Measurements from ENCODE around the gene TEX35.

Gene TEX35

GRCh38 chr1:178470411-178470960 is 42.4 kb upstream of the TEX35 start:
- no peaks in the 10 kb centered on the region for H3K27me3 ChIP-seq (ENCODE audit: insufficient read depth, low read depth, severe bottlenecking)
- no peak for TF ChIP-seq CTCF (IDR thresholded peaks at IDR 0.05; ENCODE audit: low read depth, low read length)
- H3K27ac ChIP-seq: no peak overlapping the region
- no peak overlapping the region for H3K4me3 ChIP-seq (ENCODE audit: low read depth, low read length)
- no peaks in the 10 kb centered on the region for H3K9me3 ChIP-seq (ENCODE audit: severe bottlenecking)
- DNase-seq: no peak
- H3K36me3 ChIP-seq: peaks cover 32% of the 10 kb centered on the region

DNA sequence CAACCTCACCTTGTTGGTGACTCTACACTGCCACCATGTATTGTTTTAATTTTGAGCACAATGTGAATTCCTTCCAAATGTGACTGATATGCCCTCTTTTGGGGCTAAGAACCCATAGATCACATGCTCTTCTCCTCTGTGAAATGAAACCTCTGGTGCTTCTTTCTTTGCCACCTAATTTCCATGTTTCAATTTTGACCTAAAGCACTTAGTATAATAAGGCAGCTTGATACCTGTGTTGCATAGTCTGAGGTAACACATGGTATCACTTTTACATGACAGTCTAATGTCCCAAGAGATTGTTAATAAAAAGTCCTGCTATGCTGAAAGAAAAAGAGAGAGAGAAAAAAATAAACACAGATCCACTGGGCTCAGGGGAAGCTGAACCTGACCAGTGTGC is 40.4 kb upstream of the TEX35 start:
- no peak for TF ChIP-seq CTCF (IDR thresholded peaks at IDR 0.05; ENCODE audit: low read depth, low read length)
- DNase-seq: no peak

DNA sequence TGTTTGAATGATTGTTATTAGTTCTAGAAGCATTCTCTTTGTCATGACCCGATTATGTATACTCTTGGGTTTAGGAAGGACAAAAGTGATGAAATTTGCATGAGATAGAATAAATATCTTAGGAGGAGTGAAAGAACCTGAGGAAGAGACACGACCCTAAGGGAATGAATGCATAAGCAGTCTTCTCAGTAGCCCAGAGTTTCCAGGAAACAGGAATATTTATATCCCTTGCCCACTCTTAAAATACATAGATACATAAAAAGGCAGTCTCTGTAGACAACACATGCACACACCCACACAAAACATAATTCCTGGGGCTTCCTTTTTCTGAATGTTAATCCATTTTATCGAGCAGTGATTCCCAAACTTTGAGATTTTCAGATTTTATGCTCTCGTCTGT is 35.5 kb upstream of the TEX35 start:
- no peaks in the 10 kb centered on the region for H3K27me3 ChIP-seq (ENCODE audit: insufficient read depth, low read depth, severe bottlenecking)
- TF ChIP-seq CTCF (IDR thresholded peaks at IDR 0.05; ENCODE audit: low read depth, low read length): no peak
- peaks cover 11% of the 10 kb centered on the region for H3K36me3 ChIP-seq
- no peaks in the 10 kb centered on the region for H3K9me3 ChIP-seq (ENCODE audit: severe bottlenecking)
- no peak for DNase-seq
- H3K27ac ChIP-seq: no peak overlapping the region
- no peak overlapping the region for H3K4me3 ChIP-seq (ENCODE audit: low read depth, low read length)

More for the DNA sequence above, 40.4 kb upstream of the TEX35 start:
- no peak overlapping the region for H3K27ac ChIP-seq
- H3K4me3 ChIP-seq (ENCODE audit: low read depth, low read length): no peak overlapping the region
- H3K36me3 ChIP-seq: peaks cover 16% of the 10 kb centered on the region
- H3K27me3 ChIP-seq (ENCODE audit: insufficient read depth, low read depth, severe bottlenecking): no peaks in the 10 kb centered on the region
- H3K9me3 ChIP-seq (ENCODE audit: severe bottlenecking): no peaks in the 10 kb centered on the region

DNA sequence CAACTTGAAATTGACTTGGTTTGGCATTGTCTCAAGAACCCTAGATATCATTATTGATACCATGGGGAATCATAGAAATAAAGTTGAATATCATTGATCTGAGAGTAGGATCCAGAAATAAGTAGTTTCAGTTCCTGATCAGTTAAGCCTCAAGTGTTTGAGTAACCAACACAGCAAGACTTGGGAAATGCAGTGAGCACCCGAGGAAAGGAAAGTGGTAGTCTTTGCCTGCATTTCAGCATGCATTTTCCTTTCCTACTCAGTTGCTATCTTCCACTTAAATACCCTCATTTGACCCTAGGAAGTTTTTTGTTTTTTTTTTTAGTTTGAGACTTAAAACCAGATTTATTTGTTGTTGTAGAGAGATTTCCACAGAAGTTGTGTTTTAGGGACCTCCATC is 35.1 kb upstream of the TEX35 start:
- TF ChIP-seq CTCF (IDR thresholded peaks at IDR 0.05; ENCODE audit: low read depth, low read length): no peak
- DNase-seq: no peak
- H3K27me3 ChIP-seq (ENCODE audit: insufficient read depth, low read depth, severe bottlenecking): no peaks in the 10 kb centered on the region
- peaks cover 11% of the 10 kb centered on the region for H3K36me3 ChIP-seq
- no peak overlapping the region for H3K27ac ChIP-seq
- no peaks in the 10 kb centered on the region for H3K9me3 ChIP-seq (ENCODE audit: severe bottlenecking)
- H3K4me3 ChIP-seq (ENCODE audit: low read depth, low read length): no peak overlapping the region

DNA sequence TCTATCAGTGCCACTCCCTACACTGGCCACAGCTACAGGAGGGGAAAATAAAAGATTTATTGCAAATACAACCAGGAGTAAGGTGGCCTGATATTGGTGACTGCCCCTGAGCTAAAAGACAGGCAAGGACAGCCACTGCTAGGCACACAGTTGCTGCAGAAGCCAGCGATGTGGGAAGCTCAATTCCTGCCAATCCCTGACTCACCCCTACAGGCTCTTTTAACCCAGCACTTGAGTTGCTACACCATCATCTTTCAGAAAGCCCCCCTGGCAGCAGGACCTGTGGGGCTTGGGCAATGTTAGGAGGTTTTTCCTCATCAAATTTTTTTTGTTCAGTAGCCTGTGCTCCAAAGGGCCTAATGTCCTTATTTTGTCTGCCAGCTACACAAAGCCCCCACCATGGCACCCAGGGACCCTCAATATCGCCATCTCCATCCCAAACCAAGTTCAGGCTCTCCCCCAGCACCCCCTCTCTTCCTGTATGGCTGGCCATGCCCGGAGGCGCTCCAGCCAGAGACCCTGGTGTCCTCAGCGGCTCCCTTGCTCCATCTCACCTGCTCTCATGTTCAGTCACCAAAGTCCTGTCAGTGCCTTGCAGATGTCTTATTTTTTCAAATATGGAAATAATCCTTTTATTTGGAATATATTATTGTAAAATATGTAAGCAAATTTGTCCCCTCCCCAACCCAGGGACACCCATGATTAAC is 29.5 kb upstream of the TEX35 start:
- DNase-seq: no peak
- H3K9me3 ChIP-seq (ENCODE audit: severe bottlenecking): no peaks in the 10 kb centered on the region
- no peak overlapping the region for H3K27ac ChIP-seq
- H3K36me3 ChIP-seq: no peaks in the 10 kb centered on the region
- H3K27me3 ChIP-seq (ENCODE audit: insufficient read depth, low read depth, severe bottlenecking): no peaks in the 10 kb centered on the region
- no peak for TF ChIP-seq CTCF (IDR thresholded peaks at IDR 0.05; ENCODE audit: low read depth, low read length)
- no peak overlapping the region for H3K4me3 ChIP-seq (ENCODE audit: low read depth, low read length)

Data from WERI-Rb-1 (cell line).